HG03378 (cell line): ENCODE results near the gene ZNF446.
"Not testable (repeated sequence)": the region's sequence is repeated elsewhere in the genome, so short reads cannot be mapped to it uniquely, and the experiment has no call there.

Experiments
- ATAC-seq: cut with Tn5 transposase; IDR thresholded peaks from one replicate; pipeline ENCODE4 v1.9.1; 2021; ENCODE audit warnings: mild to moderate bottlenecking, moderate library complexity; ENCODE audit not compliant: unreplicated experiment

Gene ZNF446

DNA sequence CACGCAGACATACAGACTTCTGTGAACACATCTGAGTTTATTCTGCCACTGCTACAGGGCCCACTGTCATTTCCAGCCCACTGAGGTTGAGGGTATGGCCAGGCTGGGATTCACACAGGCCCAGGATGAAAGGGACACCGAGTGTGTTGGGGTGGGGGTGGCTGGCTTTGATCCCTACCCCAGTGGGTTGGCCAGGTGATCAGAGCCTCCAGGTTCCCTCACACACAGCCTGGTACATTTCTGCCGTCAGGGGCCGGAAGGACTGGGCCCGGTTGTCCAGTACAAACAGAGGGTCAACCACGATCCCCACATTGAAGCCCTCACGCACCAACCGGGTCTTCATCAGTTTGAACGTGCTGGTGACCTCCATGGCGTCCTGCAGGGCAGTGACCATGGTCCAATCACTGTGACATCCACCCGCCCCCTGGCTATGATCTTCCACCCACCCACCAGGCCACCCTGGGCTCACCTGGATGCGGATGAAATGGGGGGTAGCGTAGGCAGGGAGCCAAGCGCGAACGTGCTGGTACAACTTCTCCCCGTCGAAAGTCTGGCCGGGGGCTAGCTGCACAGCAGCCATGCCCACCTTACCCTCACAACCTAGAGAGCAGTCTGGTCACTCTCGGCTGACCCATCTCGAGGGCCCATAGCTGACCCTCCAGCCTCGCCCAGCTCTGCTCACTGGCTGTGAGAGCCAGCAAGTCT, 22.3 kb downstream of the ZNF446 start:
- no peak for ATAC-seq

- peak; percentile 75 for ATAC-seq
Measured at GRCh38 chr19:58499021-58499927, 23.1 kb downstream of the ZNF446 start.

DNA sequence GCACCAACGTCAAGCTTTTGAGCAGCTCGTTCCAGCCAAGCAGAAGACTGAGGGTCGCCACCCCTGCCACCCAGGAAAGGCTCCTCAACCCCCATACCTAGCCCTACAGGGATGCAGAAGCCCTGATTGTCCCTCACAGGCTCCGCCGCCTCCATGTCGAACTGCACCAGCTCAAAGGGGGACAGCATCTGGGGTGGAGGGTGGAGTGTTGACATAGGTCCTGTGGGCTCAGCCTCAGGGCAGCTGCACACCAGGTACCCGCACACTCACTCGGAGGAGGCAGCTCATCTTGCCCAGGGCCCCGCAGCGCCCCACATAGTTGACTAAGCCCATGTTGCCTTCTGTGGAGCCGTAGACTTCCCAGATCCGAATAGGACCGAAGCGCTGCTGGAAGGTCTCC, 24.1 kb downstream of the ZNF446 start:
- no peak for ATAC-seq

- not testable (repeated sequence) for ATAC-seq
Measured at GRCh38 chr19:58507602-58508223, 31.6 kb downstream of the ZNF446 start.

GRCh38 chr19:58509731-58510083, 33.6 kb downstream of the ZNF446 start:
- ATAC-seq, result no peak

DNA sequence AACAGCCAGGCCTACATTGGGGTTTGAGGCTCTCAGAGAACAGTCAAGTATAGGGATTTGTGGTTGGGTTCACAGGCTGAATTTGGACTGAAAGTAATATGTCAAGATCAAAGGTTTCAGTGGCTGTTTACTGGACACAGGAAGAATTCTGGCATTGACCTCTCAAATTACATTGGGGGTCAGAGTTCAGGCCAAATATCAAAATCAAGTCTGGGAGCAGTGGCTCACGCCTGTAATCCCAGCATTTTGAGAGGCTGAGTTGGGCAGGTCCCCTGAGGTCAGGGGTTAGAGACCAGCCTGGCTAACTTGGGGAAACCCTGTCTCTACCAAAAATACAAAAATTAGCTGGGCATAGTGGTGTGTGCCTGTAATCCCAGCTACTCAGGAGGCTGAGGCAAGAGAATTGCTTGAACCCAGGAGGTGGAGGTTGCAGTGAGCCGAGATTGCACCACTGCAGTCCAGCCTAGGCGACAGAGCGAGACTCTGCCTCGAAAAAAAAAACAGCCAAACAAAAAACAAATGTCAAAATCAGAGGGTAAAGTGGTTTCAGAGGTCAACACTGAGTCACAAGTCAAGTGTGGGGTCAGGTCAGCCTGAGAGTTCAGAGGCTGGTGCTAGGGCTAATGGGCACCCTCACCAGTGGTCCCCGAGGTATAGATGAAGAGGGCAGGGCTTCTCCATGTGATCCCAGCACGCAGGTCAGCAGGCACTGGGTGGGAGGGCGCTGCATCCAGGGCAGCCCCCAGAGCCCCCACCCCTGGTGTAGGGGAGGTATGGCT, 34.1 kb downstream of the ZNF446 start:
- no peak for ATAC-seq

- ATAC-seq, result no peak
Measured at GRCh38 chr19:58511353-58512208, 35.4 kb downstream of the ZNF446 start, which contains the start of gene SLC27A5. Gene SLC27A5, minus strand, starts transcription at chr19:58511992. Its CDS starts 37 bp downstream, at chr19:58511955.

DNA sequence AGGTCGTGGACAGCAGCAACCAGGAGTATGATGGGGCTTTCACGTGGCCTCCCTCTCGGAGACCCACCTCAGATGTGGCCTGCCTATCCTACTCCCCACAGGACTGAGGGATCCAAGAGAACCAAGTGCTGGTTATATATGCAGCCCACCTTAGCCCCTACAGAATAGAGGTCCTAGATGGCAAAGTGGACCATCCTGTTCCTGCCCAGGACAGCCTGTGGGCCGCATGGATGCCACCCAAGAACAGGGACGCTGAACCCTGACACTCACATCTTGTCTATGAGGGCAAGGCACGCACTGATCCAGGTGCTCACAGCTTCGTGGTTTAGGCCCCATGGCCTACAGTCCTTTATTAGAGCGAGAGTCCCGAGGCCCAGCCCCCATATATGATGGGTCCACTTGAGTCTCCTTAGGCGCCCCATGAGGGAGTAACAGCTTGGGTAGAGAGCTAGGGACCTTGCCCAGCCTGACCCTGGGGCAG, 37.1 kb downstream of the ZNF446 start:
- ATAC-seq, result no peak

- ATAC-seq, result peak; percentile 58
Measured at GRCh38 chr19:58513694-58514563, 37.8 kb downstream of the ZNF446 start.

DNA sequence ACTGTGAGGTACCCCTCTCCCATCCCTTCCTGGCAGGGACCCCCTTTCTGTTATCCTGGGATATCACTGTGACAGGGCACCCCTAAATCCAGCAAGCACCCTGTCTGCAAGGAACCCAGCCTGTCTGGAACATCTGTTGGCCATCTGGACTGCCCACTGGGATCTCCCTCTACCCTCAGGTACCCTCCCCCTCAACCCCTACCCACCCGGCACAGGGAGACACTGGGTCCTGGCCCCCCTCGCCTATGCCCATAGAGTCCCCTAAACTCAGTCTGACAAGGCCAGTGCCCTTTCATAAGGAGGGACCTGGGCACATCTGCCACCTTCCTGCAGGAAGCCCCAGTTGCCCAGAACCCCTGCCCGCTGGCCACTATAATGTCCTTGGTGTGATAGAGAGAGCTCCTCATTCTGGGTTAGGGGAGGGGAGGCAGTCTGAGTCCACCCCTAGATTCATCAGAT, 38.4 kb downstream of the ZNF446 start:
- no peak for ATAC-seq

DNA sequence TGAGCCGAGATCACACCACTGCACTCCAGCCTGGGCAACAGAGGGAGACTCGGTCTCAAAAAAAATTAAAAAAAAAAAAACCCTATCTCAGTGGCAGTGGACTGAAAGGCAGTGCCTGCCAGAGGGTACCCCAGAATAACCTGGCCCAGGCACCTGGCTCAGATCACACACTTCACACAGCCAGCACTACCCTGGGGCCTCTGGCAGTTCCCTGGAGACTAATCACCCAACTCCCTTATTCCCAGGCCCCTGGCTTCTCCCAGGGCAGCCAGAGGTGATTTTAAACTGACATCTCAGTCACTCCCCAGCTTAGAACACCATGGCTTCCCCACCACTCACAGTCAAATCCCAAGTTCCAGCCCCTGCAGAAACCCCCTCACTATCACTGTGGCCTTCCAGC, 39.1 kb downstream of the ZNF446 start:
- ATAC-seq, result no peak

- no peak for ATAC-seq
Measured at GRCh38 chr19:58516246-58516836, 40.2 kb downstream of the ZNF446 start.

- ATAC-seq, result no peak
Measured at GRCh38 chr19:58516964-58517833, 41.0 kb downstream of the ZNF446 start.

GRCh38 chr19:58518256-58519086, 42.3 kb downstream of the ZNF446 start:
- ATAC-seq, result no peak

GRCh38 chr19:58519087-58519354, 42.9 kb downstream of the ZNF446 start:
- peak; percentile 19 for ATAC-seq

GRCh38 chr19:58519355-58520256, 43.5 kb downstream of the ZNF446 start, which contains the start of gene ZBTB45:
Gene ZBTB45, minus strand, starts transcription at chr19:58519810. Its CDS starts 2,137 bp downstream, at chr19:58517673.
- peak; percentile 81 for ATAC-seq
